ENCODE measurements around the gene EFNA5.

The EFNA5 gene

GRCh38 chr5:107602896-107603295 is 67.8 kb downstream of the EFNA5 start:
- DNase-seq (ENCODE audit: low spot score) = no peak

- no peak for DNase-seq (ENCODE audit: low spot score)
Measured at GRCh38 chr5:107601076-107601475, 69.7 kb downstream of the EFNA5 start.

DNA sequence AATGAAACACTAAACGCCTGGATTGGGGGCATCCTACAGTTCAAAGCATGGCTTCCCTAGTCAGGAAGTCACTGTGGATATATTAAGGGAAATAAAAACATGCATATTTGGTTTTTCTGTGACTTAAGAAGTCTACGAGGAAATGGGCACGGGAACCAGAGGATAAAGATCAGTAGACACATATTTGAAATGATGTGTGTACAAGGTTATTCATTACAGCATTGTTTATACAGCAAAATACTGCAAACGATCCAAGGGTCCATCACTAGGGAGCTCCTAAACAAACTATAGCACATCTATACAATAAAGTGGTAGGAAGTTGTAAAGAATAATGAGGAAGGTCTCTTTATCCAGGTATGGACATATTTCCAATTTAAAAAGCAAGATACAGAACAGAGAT is 71.8 kb downstream of the EFNA5 start:
- no peak for DNase-seq (ENCODE audit: low spot score)

DNA sequence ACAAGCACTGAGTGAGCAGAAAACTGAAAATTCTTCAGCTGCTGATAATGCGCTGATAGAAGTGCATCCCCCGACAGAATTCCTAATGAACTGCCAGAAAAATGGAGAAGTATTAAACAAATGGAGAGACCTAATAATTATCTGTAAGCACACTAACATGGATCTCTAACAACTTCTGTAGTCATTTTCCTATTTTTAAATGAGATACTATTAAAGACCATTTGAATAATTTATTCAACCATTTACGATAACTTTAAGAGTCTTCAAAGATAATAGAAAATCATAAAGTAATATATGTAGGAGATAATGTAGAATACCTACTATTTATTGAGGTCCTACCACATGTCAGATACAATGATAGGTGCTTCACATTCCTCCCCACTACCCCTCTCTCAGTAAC is 72.9 kb downstream of the EFNA5 start:
- no peak for DNase-seq (ENCODE audit: low spot score)

GRCh38 chr5:107597247-107597646 is 73.5 kb downstream of the EFNA5 start:
- DNase-seq (ENCODE audit: low spot score) = no peak

GRCh38 chr5:107594253-107595045 is 76.3 kb downstream of the EFNA5 start:
- no peak for DNase-seq (ENCODE audit: low spot score)

DNA sequence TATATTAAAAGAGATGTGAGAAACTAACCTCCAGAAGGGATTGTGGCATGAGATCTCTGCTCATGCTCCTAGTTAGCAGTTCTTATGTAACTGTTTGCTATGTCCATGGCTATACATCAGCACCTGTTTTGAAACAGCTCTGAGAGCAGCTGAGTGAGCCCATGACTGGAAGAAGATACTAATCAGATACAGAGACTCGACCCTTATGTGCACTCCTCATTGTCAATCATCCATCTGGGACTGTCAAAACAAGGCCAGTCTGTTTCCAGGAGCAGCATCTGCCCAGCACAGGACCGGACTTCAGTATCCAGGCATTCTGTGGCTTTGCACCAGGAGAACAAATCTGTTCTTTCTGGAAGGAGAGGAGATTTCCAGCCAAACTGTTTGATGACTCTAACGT is 77.7 kb downstream of the EFNA5 start:
- DNase-seq (ENCODE audit: low spot score) = no peak

- no peak for DNase-seq (ENCODE audit: low spot score)
Measured at GRCh38 chr5:107592515-107592914, 78.2 kb downstream of the EFNA5 start.

DNA sequence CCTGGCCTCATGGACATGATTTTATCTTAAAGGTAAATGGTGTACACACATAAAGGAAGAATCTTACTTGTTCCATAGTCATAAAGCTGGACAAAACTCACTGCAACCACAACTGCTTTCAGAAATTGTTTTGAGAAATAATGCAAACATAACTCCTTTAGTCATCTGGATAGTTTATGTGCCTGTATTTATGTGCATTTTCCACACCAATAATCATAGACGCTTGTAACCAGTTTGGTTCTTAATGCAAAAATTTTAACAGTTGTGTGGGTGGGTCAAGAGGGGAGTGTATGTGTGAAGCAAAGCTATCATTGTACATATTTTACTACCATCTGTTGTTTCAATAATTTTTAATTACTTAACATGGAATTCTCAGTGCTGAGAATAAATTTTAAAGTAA is 80.1 kb downstream of the EFNA5 start:
- no peak for DNase-seq (ENCODE audit: low spot score)

- no peak for DNase-seq (ENCODE audit: low spot score)
Measured at GRCh38 chr5:107589520-107590193, 81.1 kb downstream of the EFNA5 start.

DNA sequence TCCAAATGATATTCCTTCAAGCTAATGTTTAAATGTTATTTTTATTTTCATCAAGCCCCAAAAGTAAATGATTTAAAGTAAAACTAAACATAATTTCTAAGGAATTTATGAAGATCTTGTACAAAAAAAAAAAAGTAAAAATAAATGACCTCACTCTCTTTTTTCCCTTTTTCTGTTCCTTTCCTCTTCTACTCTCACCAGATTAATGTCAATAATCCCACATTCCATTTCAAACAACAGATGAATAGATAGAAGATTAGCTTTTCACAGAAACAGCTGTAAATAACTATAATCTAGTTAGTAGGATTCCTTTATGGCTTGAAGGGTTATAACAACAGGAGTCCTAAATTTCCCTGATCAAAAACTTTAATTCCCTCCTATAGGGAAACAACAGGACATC is 88.1 kb downstream of the EFNA5 start:
- DNase-seq (ENCODE audit: low spot score) = no peak

DNA sequence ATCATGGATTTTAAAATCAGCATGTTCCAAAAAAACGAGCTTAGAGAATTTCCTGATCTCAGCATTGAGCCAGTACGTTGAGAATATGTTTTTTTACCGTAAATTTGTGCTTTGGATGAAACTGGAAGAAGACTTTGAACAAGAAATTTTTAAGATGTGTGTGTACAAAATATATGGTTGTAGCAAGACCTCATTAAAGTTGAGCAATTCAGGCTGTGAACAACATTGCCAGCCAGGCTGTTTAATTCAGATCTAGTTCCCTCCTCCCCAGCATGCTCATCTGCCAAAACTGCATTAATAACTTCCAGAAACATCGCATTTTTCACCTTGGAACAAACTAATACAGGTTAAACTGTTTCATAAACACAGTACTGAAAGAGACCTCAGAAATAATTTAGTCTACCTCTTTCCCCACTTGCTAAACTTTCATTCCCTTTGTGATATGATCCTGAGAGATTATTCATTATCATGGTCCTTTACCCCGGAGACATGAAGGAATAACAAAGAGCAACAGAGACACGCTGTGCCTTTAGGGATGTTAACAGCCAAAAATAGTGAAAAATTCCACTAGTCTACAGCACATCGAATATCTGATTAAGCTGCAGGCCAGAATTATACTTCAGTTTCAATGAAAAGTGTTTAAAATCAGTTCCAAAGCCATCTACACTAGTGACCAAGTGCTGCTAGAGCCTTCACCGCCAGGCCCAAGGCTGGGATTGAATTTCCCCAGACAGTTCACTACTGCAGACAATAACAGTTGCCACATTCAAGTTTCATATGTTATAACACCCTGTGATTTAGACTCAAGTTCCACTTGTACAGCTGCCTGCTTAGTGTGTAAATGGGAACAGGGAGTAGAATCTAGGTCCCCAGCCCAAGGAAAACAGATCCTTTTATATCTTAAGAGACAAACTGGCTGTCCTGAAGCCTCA is 89.6 kb downstream of the EFNA5 start:
- DNase-seq (ENCODE audit: low spot score) = no peak

DNA sequence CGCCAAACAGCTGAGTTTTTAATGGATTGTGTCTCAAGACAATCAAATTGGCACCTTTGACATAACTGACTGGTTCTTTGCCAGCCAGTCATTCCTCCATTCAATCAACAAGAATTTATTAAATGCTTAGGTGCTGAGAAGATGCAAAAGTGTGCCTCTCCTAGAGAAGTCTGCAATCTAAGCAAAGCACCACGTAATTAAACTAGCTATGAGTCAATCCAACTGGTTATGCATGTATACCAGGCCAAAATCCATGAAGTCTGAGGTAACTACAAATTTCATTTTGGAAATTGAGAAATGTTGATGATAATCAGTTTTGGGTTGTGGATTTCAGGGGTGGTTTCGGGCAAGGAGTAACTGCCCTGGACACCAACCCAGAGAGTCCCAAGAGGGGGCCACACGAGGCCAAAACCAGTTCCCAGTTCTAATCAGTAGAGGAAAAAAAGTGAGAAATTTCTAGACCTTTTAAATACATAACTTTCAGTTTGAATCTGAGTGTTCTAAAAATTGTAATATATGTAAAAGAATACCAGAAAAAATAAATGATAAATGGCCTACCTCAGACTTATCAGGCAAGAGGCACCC is 92.6 kb downstream of the EFNA5 start:
- no peak for DNase-seq (ENCODE audit: low spot score)

- no peak for DNase-seq (ENCODE audit: low spot score)
Measured at GRCh38 chr5:107577394-107577950, 93.3 kb downstream of the EFNA5 start.

- no peak for DNase-seq (ENCODE audit: low spot score)
Measured at GRCh38 chr5:107576736-107577393, 93.9 kb downstream of the EFNA5 start.

DNA sequence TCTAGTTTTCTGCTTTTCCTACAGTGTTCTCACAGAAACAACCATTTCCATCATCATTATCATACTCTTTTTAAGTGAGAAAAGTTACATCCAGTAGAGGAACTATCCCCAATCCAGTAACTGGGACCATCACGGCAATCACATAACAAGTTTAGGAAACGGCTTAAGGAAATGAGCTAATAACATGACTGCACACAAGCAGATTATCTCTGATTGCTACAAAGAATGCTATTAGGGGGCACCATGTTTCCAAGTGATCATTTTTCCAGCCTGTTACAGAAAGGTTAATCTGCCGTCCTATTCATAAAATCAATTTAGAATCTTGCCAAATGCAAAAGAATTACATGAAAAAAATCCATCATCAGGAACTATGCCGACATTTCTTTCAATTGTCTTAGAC is 94.6 kb downstream of the EFNA5 start:
- no peak for DNase-seq (ENCODE audit: low spot score)

DNA sequence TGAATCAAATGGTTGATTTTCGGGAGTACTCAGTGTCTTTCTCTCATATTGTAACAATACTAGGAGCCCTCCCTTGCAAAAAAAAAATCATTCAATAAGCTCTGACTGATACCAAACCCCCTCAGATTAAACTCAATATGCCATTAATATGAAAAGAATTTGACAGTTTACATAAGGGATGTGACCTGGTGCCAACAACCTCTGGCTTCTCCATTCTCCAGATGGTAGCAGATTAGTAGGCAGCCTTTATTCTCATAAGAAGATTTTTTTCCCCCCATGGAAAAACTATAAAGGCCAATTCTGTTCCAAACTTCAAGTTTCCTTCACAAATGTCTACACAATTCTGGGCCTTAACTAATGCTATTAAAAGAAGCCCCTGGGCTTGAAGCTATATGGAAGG is 96.5 kb downstream of the EFNA5 start:
- DNase-seq (ENCODE audit: low spot score) = no peak

- DNase-seq (ENCODE audit: low spot score) = no peak
Measured at GRCh38 chr5:107572715-107573368, 97.9 kb downstream of the EFNA5 start.

GRCh38 chr5:107571621-107572536 is 98.9 kb downstream of the EFNA5 start:
- peak; percentile 95 for DNase-seq (ENCODE audit: low spot score)

All from left forelimb (tissue), 1 donor.